Skin of body (tissue), 2 donors: ENCODE measurements around the gene NLGN3. TPM values are rescaled to one million over a fixed set of nuclear protein-coding genes. Genes with fewer than 3 reads are reported as not detected.

Experiments used
- DNase-seq: peaks from one replicate; lab custom pipeline; 2025; lab: John Stamatoyannopoulos, UW
- total RNA-seq: library from RNA; depleted of rRNA; stranded (reverse); fragments of >200 nt; gene quantifications from one replicate; pipeline ENCODE4 v1.2.3, GENCODE V29; 2014

Gene NLGN3
- total RNA-seq, 1 donor from 2014 or later, result 1.4 TPM

DNA sequence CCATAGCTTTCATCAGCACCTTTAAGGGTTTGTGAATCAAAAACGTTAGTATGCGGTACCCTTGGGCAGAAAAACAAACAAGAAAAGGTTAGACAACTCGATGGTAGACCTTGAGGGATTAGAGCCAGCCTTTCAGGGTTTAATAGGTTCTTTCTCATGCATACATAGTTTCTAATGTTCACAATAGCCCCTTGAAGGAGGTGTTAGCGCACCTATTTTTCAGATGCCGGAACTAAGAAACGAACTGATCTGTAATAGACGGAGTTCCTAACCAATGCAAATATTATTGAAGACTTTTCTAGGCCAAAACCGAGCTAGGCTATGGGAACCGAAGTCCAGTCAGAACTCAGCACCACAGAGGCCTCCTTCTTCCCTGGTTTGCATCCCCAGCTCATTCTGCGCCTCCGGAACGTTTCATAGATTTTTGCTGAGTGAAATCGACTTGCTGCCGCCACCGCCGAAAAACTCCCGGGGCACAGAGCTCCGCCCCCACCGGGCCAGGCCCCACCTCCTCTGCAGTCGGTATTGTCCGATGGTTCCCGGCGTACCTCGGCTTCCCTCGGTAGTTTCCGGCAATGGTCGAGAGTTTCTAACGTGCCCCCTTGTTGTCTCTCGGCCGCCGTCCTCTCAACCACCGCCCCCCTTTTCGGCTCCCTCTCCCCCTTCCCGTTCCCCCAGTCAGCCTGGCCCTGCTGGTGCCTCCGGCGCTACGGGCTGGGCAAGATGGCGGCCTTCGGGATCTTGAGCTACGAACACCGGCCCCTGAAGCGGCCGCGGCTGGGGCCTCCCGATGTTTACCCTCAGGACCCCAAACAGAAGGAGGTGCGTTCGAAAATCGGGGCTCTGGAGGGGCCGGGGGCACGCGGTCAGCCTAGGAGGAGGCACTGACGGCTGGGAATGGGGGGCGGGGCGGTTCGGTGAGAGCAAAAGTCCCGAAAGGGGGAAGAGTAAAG lies 26.3 kb upstream of the NLGN3 start, which contains the start of gene MED12:
Gene MED12, plus strand, starts transcription at position 565 of the 953 bp plus-strand sequence. Its CDS starts 159 bp downstream, at position 724.
- peak; percentile 74 for DNase-seq

DNA sequence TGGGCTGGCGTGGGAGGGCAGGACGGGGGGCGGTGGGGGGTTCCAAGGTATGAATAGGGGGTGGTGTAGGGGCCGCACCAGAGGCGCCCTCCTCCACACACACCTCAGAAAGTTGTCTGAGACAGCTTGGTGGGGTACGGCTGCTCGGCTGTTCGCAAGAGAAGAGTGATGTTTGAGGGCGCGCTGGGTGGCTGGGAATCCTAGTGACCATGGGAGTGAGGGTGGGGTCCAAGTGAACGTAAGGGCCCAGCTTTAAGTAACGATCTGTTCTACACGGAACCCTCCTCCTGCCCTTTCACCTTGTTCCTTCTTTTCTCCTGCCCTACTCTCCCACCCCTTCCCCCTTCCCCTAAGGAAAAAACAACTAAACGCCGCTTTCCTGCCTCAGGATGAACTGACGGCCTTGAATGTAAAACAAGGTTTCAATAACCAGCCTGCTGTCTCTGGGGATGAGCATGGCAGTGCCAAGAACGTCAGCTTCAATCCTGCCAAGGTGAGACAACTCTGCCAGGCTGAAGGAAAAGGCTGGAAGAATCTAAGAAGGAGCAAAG lies 25.6 kb upstream of the NLGN3 start:
- no peak for DNase-seq

DNA sequence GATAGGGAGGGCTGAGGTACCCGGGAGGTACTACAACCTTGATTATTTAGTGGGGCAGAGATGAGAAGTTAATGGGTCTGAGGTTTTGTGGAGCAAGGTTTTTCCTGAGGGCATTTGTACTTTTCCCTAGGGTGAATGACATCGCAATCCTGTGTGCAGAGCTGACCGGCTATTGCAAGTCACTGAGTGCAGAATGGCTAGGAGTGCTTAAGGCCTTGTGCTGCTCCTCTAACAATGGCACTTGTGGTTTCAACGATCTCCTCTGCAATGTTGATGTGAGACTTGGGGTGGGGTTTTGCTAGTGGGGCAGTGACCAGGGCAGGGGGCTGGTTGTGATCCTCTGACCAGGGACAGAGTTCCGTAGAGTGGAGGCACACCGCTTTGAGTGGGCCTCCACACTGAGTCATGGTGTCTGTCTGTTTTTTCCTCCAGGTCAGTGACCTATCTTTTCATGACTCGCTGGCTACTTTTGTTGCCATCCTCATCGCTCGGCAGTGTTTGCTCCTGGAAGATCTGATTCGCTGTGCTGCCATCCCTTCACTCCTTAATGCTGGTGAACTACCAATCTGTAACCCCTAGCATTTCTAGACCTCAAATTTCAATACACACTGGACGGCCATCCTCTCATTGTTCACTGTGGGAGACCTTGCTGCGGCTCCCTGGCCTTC lies 16.3 kb upstream of the NLGN3 start:
- no peak for DNase-seq

DNA sequence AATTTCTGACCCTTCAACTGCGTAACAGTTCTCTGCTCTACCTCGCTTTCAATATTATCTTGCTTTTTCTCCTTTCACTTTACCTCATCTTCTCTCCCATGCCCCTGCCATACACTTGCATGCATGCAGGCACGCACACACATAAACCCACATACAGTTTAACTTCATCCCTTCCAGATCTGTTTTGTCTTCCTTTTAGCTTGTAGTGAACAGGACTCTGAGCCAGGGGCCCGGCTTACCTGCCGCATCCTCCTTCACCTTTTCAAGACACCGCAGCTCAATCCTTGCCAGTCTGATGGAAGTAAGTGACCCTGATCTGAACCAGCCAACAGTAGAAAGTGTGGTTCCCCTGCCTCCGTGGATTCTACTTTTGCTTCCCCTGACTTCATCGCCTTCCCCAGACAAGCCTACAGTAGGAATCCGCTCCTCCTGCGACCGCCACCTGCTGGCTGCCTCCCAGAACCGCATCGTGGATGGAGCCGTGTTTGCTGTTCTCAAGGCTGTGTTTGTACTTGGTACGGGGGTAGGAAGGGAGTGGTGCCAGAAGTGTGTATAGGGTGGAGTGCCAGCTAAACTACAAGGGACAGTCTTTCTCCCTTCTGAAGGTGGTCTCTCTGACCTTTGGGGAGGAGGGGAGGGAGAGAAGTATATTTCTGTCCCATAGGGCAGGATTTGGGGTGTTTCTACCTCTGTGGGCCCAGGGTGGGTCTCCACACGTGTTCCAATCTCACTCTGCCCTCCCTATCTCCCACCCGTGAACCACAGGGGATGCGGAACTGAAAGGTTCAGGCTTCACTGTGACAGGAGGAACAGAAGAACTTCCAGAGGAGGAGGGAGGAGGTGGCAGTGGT lies 15.5 kb upstream of the NLGN3 start:
- peak; percentile 40 for DNase-seq

DNA sequence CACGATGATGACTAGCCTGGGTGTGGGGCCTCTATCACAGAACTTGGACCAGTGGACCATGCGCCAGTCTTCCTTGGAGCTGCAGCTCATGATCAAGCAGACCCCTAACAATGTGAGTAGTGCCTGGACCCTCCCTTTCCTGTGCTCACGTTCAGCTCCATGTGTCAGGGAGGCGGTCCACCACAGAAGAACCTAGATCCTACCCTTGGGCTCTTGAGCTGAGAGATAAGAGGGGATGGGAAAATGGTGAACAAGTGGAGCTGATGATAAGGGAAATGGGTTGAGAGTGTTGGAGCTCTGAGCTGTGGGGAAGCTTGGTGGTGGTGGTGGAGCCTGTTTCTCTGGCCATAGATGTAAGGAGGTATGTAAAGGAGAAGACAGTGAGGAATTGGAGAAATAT lies 13.1 kb upstream of the NLGN3 start:
- no peak for DNase-seq

DNA sequence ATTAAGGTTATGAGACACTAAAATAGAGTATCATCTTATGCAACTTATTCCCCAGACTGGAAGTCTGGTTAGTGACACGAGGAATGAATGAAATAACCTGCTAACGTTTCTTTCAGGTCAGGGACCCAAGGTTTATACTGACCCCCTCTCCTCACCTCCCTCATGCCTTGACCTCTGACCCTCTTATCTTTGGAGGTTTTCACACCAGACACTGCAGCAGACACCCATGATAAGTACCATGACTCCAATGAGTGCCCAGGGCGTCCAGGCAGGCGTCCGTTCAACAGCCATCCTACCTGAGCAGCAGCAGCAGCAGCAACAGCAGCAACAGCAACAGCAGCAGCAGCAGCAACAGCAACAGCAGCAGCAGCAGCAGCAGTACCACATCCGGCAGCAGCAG lies 4.2 kb upstream of the NLGN3 start:
- no peak for DNase-seq

DNA sequence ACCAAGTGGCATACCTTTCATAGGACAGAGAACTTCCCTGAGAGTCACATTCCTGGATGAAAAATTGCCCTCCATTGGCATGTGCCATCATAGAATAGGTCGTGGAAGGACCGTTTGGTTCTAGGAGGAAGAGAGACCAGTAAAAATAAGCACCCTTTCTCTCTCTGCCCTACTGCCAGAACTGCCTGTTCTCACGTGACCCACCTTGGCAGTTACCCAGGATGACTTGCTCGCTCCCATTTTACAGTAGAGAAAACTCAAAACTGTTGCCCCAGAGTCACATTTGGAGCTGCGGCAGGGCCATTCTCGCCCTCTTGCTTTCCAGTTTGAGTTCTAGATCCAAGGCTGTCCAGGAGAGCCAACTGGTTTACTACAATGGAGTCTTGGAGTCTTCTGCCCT lies 1.1 kb upstream of the NLGN3 start:
- DNase-seq, result no peak

DNA sequence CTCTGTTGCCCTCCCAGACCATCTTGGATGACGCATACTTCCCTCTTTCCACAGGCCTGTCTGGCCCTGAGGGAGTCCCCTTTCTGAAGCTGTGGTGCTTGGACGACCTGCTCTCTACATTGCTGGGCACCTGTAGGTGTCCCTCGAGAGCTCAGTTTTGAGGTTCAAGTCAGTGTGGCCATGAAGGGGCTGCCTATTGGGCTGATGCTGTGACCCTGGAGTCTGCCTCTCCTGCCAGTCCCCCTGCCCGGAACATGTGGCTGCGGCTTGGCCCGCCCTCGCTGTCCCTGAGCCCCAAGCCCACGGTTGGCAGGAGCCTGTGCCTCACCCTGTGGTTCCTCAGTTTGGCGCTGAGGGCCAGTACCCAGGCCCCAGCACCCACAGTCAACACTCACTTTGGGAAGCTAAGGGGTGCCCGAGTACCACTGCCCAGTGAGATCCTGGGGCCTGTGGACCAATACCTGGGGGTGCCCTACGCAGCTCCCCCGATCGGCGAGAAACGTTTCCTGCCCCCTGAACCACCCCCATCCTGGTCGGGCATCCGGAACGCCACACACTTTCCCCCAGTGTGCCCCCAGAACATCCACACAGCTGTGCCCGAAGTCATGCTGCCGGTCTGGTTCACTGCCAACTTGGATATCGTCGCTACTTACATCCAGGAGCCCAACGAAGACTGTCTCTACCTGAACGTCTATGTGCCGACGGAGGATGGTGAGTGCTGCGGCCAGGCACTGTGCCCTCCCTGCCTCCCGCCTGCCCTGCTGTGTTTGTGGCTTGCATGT lies 3.0 kb downstream of the NLGN3 start:
- DNase-seq, result no peak

DNA sequence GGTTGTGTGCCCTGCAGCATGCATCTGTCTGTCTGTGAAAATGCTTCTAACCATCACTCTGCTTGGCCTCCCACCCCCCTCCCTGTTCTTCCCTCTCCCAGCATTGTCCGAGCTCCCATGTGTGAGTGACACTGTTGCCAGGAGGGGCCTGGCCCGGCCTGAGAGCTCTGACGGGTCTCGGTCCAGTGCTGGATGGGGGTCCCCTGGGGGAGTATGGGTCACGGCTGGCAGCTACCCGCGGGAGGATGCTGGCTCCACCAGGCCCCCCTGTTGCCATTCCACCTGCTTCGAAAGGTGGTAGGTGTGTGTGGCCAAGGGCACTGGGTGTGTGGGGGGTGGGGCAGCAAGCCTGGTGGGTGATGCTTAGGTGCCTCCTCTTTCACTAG lies 3.6 kb downstream of the NLGN3 start:
- DNase-seq, result no peak

DNA sequence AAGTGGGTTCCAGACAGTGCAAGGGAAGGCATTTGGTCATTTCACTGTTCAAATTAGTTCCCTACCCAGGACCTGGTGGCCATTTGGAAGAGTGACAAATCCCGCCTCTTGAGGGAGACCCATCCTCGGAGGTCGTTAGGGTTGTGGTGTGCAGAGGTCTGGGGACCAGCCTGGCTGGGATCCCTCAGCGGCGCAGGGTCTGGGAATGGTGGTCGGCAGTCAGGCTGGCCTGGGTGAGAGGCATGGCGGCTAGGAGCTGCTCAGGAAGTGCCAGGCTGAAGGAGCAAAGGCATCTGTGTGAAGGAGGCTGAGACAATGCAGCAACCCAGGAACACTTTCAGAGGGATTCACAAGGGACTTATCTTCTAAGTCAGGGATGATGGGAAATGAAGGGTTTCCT lies 6.7 kb downstream of the NLGN3 start:
- DNase-seq, result no peak

DNA sequence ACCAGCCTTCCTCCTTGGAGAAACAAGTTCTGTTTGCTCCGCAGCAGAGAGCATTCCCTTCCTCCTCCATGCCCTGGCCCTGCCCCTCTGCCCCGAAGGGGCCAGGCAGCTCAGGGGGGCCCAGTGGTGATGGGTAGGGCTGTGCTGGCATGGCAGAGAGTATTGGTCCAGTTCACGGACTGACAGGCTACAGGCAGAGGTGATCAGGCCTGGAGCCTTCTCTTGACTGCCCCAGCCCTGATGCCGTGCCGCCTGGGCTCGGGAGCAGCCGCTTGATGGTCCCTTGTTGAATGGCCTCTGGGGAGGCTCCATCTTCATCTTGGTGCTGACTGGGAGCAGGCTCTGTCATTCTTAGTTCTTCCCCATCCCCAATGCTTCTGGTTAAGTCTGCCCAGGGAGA lies 9.6 kb downstream of the NLGN3 start:
- no peak for DNase-seq

DNA sequence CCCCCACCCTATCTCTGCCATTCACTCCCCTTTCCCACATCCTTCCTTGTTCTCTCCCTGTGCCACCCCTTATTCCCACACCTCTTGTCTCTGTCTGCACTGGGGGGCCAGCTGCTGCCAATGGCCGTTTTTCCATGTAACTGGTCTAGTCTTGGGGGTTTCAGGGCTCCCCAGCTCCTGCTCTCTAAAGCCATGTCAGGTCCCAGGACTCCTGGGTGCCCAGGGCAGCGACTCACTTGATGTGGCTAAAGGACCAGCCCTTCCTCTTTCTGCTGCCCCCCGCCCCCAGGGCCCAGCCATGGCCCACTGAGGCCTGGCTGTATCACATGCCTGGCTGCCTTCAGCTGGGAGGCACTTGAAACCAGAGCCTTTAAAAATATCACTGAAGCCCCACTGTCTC lies 10.0 kb downstream of the NLGN3 start:
- DNase-seq, result no peak

DNA sequence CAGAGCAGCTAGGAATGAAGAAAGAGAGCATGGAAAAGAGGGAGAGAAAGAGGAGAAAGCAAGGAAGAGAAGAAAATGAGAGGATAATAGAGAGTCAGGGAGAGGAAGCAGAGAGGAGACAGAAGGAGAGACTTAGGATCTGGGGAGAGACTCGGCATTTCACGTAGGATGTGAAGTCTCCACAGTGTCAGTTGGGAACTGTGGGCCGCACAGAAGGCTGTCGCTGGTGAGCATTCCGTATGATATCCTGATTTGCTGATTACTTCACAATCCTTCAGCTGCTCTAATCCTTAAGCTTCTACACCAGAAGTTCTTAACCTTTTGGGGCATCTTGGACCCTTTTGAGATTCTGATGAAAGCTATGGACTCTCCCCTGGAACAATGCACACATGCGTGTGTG lies 14.0 kb downstream of the NLGN3 start:
- DNase-seq, result no peak

DNA sequence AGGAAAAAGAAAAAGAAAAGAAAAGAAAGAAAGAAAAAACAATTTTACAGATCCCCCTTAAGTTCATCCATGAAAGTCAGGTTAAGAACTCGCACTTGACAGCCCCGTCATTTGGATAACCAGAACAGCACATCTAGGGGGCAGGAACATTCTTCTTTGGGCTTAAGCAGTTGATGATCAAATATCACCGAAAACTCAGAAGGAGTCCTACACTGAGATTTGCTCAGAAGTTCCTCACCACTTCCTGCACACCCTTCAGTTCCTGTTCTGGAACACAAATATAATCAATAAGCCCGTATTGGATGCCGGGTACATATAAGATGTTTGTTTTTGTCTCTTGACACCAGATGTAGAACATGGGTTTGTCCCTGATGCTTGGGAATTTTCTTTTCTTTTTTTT lies 14.7 kb downstream of the NLGN3 start:
- DNase-seq, result no peak

DNA sequence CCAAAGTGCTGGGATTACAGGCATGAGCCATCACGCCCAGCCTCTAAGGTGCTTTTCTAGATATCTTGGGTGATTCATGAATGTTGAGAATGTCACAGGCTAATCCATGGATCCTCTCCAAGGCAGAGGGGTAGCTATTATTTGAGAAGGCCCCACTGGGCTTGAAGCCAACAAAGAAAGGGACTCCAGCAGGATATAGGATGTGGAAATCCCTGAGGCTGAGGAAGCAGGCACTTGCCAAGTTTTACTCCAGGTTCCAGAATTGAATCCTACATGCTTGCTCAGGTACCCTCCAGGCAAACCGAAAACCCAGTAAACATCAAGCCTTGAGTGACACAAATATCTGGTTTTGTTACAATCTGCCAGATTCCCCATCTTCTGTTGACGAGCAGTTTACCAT lies 15.8 kb downstream of the NLGN3 start:
- DNase-seq, result no peak

DNA sequence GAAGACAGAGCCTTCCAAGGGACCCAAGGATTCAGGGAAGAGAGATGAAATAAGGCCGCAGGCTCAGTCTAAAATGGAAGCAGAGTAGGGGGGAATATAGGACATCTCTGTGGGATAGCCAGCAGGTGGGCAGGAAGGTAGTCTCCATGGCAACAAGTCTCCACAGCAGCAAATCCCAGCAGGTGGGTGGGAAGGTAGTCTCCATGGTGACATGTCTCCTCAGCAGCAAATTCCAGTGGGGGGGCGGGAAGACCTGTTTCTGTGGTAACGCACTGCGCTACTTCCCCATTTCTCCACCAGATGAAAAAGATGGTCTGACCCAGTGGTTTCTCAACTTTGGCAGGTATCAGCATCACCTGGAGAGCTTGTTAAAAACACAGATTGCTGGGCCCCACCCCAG lies 18.3 kb downstream of the NLGN3 start:
- DNase-seq, result no peak

DNA sequence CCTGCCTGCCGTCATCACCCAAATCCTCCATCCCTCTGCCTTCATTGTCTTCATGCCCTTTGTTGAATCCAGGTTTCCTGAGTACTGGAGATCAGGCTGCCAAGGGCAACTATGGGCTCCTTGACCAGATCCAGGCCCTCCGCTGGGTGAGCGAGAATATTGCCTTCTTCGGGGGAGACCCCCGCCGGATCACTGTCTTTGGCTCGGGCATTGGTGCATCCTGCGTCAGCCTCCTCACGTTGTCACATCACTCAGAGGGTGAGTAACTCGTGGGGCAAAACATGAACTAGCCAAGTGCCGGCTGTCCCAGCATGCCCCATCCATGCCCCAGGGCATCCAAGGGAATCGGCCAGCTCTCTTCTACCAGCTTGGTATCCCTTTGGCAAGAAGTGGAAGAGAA lies 19.4 kb downstream of the NLGN3 start:
- DNase-seq, result no peak

DNA sequence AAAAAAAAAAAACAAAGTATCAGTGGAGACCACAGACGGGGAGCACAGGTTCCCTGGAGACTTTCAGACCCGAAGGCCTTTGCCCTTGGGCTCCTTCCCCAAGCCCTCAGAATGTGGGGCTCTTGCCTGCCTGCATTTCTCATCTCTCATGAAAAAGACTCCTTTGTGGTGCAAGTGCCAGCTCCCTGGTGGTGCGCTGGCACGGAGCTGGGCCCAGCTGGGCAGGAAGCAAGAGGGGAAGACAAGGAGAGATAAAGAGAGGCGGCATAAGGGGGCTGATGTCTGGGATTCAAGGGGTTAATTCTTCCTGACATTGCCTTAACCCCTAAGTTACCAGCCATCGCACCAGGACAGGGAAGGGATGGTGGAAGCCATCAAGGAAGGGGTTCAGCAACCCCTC lies 21.8 kb downstream of the NLGN3 start:
- DNase-seq, result no peak

DNA sequence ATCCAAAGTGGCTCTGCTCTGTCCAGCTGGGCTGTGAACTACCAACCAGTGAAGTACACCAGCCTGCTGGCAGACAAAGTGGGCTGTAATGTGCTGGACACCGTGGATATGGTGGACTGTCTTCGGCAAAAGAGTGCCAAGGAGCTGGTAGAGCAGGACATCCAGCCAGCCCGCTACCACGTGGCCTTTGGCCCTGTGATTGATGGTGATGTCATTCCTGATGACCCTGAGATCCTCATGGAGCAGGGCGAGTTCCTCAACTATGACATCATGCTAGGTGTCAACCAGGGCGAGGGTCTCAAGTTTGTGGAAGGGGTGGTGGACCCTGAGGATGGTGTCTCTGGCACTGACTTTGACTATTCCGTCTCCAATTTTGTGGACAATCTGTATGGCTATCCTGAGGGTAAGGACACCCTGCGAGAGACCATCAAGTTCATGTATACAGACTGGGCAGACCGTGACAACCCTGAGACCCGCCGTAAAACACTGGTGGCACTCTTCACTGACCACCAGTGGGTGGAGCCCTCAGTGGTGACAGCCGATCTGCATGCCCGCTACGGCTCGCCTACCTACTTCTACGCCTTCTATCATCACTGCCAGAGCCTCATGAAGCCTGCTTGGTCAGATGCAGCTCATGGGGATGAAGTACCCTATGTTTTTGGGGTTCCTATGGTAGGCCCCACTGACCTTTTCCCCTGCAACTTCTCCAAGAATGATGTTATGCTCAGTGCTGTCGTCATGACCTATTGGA lies 22.6 kb downstream of the NLGN3 start:
- no peak for DNase-seq

DNA sequence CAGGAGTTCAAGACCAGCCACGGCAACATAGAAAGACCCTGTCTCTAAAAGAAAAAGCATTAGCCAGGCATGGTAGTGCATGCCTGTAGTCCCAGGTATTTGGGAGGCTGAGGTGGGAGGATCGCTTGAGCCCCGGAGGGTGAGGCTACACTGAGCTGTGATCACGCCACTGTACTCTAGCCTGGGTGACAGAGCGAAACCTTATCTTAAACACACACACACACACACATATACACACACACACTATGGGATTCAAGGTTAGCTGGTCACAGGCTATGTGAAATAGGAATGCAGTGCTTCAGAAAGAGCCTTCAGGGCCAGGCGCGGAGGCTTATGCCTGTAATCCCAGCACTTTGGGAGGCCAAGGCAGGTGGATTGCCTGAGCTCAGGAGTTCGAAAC lies 23.5 kb downstream of the NLGN3 start:
- DNase-seq, result no peak
